Neural cell (in vitro differentiated cells): ENCODE results near the gene PNLIPRP3. TPM values are rescaled to one million over a fixed set of nuclear protein-coding genes. Genes with fewer than 3 reads are reported as not detected.

Source experiments
- H2AFZ ChIP-seq: fragments of 200-600, 300-800 bp; sonication (generic), shearing (Covaris generic); 2 replicates; pipeline ENCODE4 v1.6.0; 2014; ENCODE audit warnings: low read depth, mild to moderate bottlenecking, antibody characterized with exemption, low read length, moderate library complexity
- H3F3A ChIP-seq: fragments of 200-600 bp; shearing (Covaris generic); 2 replicates; pipeline ENCODE4 v1.6.1; 2016; ENCODE audit warnings: mild to moderate bottlenecking, moderate library complexity, mixed read lengths, antibody characterized with exemption, low read length; ENCODE audit not compliant: insufficient read depth, poor library complexity, severe bottlenecking
- H3K27ac ChIP-seq: fragments of 200-600, 300-800 bp; sonication (generic), shearing (Covaris generic); 2 replicates; pipeline ENCODE4 v1.5.1; 2014; ENCODE audit warnings: mild to moderate bottlenecking, low read length, moderate library complexity
- H3K27me3 ChIP-seq: fragments of 300-800, 200-600 bp; sonication (generic), shearing (Covaris generic); 2 replicates; pipeline ENCODE4 v1.6.0; 2014; ENCODE audit warnings: mild to moderate bottlenecking, low read depth, low read length, moderate library complexity; ENCODE audit not compliant: insufficient read depth
- H3K36me3 ChIP-seq: fragments of 300-800, 200-600 bp; sonication (generic), shearing (Covaris generic); 2 replicates; pipeline ENCODE4 v1.5.1; 2014; ENCODE audit warnings: mild to moderate bottlenecking, antibody characterized with exemption, low read length, moderate library complexity; ENCODE audit not compliant: insufficient read depth
- H3K4me2 ChIP-seq: fragments of 300-800, 200-600 bp; sonication (generic), shearing (Covaris generic); 2 replicates; pipeline ENCODE4 v1.6.0; 2014; ENCODE audit warnings: mild to moderate bottlenecking, low read length
- H3K4me3 ChIP-seq: fragments of 300-800, 200-600 bp; sonication (generic), shearing (Covaris generic); 2 replicates; pipeline ENCODE4 v1.5.1; 2014; ENCODE audit warnings: mild to moderate bottlenecking, low read length, moderate library complexity
- H3K79me2 ChIP-seq: fragments of 200-600 bp; shearing (Covaris generic); replicated peaks from 2 replicates; pipeline ENCODE4 v1.6.0; 2014; ENCODE audit warnings: mild to moderate bottlenecking, low read length, moderate library complexity; ENCODE audit not compliant: insufficient read depth
- H3K9ac ChIP-seq: fragments of 300-800, 200-600 bp; sonication (generic), shearing (Covaris generic); 2 replicates; pipeline ENCODE4 v1.6.1; 2016; ENCODE audit warnings: mild to moderate bottlenecking, low read length, mixed read lengths
- H3K9me2 ChIP-seq: fragments of 200-600 bp; shearing (Covaris generic); 2 replicates; pipeline ENCODE4 v1.6.1; 2016; ENCODE audit warnings: mild to moderate bottlenecking, low read length, mixed read lengths; ENCODE audit not compliant: insufficient read depth
- H3K9me3 ChIP-seq: fragments of 200-600, 300-800 bp; sonication (generic), shearing (Covaris generic); 2 replicates; pipeline ENCODE4 v1.6.1; 2016; ENCODE audit warnings: mild to moderate bottlenecking, mixed run types, low read length, moderate library complexity, mixed read lengths
- H4K20me1 ChIP-seq: fragments of 200-600 bp; shearing (Covaris generic); 2 replicates; pipeline ENCODE4 v1.6.1; 2016; ENCODE audit warnings: mild to moderate bottlenecking, mixed run types; ENCODE audit not compliant: insufficient read depth
- EP300 ChIP-seq: fragments of 450-650 bp; conservative IDR thresholded peaks from 2 replicates; pipeline ENCODE4 v1.6.1; 2014; ENCODE audit warnings: antibody characterized with exemption, mild to moderate bottlenecking, moderate library complexity; ENCODE audit not compliant: poor library complexity, severe bottlenecking
- EZH2 ChIP-seq: fragments of 200-600, 300-800 bp; shearing (Covaris generic), sonication (generic); IDR thresholded peaks from 2 replicates; pipeline ENCODE4 v1.6.1; 2014; ENCODE audit warnings: antibody characterized with exemption, low read length, borderline replicate concordance, mild to moderate bottlenecking; ENCODE audit not compliant: insufficient read depth, poor library complexity, severe bottlenecking
- MXI1 ChIP-seq: fragments of 450-650 bp; conservative IDR thresholded peaks from 2 replicates; pipeline ENCODE4 v1.6.1; 2014; ENCODE audit warnings: antibody characterized with exemption, mild to moderate bottlenecking; ENCODE audit not compliant: poor library complexity, severe bottlenecking
- POLR2AphosphoS5 ChIP-seq: IDR thresholded peaks from 2 replicates; pipeline ENCODE4 v1.6.1; 2012
- RAD21 ChIP-seq: fragments of 450-650 bp; conservative IDR thresholded peaks from 2 replicates; pipeline ENCODE4 v1.6.1; 2014; ENCODE audit warnings: antibody characterized with exemption, mild to moderate bottlenecking, moderate library complexity
- SMC3 ChIP-seq: fragments of 450-650 bp; conservative IDR thresholded peaks from 2 replicates; pipeline ENCODE4 v1.6.1; 2014; ENCODE audit warnings: antibody characterized with exemption, mild to moderate bottlenecking, moderate library complexity; ENCODE audit not compliant: poor library complexity
- TAF1 ChIP-seq: IDR thresholded peaks from 2 replicates; pipeline ENCODE4 v1.6.1; 2012; ENCODE audit warnings: low read depth
- polyA plus RNA-seq: library from polyadenylated mRNA; depleted of rRNA; stranded (reverse); fragments of >200 nt; gene quantifications from 2 replicates; pipeline ENCODE4 v1.2.3, GENCODE V29; 2014
- TF ChIP-seq, protein P1 (sequence below): fragments of 450-650 bp; IDR thresholded peaks from 2 replicates; pipeline ENCODE4 v1.5.1; 2014; ENCODE audit warnings: antibody characterized with exemption, mild to moderate bottlenecking, moderate library complexity; ENCODE audit not compliant: poor library complexity, severe bottlenecking
- TF ChIP-seq, protein P2 (sequence below): IDR thresholded peaks from 2 replicates; pipeline ENCODE4 v1.6.1; 2012; ENCODE audit warnings: borderline replicate concordance

The PNLIPRP3 gene
- polyA plus RNA-seq, 1 donor from 2014 or later = not detected

DNA sequence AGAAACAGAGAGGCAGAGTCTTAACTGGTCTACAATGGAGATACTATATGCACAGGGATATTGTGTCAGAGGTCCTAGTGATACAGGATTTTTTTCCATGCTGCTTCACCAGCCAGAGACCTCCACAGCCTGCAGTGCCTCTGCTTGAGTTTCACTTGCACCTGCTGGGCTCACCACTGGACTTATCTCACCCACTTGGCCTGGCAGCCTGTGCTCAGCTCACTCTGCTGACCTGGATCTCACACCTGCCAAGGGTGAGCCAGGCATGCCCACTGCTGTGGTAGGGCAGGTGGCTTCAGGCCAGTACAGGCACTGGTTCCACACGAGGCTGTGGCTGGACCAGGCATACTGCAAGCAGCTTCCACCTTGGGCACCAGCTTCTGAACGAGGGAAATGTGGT is 36.6 kb downstream of the PNLIPRP3 start:
- Histone ChIP-seq H2AFZ (no peak overlapping the region), H4K20me1 (no peaks in the 10 kb centered on the region), H3K4me3 (no peak overlapping the region), H3K27ac (no peak overlapping the region), H3K4me2 (no peak overlapping the region), H3F3A (no peaks in the 10 kb centered on the region), H3K9me2 (no peaks in the 10 kb centered on the region), H3K9ac (no peak overlapping the region), H3K27me3 (no peaks in the 10 kb centered on the region), H3K79me2 (no peaks in the 10 kb centered on the region), H3K9me3 (no peaks in the 10 kb centered on the region), H3K36me3 (no peaks in the 10 kb centered on the region)
- TF ChIP-seq, protein P1, sequence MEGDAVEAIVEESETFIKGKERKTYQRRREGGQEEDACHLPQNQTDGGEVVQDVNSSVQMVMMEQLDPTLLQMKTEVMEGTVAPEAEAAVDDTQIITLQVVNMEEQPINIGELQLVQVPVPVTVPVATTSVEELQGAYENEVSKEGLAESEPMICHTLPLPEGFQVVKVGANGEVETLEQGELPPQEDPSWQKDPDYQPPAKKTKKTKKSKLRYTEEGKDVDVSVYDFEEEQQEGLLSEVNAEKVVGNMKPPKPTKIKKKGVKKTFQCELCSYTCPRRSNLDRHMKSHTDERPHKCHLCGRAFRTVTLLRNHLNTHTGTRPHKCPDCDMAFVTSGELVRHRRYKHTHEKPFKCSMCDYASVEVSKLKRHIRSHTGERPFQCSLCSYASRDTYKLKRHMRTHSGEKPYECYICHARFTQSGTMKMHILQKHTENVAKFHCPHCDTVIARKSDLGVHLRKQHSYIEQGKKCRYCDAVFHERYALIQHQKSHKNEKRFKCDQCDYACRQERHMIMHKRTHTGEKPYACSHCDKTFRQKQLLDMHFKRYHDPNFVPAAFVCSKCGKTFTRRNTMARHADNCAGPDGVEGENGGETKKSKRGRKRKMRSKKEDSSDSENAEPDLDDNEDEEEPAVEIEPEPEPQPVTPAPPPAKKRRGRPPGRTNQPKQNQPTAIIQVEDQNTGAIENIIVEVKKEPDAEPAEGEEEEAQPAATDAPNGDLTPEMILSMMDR = no peak
- no peak for TF ChIP-seq SMC3
- TF ChIP-seq MXI1 = no peak
- TF ChIP-seq EP300 = no peak
- TF ChIP-seq, protein P2, sequence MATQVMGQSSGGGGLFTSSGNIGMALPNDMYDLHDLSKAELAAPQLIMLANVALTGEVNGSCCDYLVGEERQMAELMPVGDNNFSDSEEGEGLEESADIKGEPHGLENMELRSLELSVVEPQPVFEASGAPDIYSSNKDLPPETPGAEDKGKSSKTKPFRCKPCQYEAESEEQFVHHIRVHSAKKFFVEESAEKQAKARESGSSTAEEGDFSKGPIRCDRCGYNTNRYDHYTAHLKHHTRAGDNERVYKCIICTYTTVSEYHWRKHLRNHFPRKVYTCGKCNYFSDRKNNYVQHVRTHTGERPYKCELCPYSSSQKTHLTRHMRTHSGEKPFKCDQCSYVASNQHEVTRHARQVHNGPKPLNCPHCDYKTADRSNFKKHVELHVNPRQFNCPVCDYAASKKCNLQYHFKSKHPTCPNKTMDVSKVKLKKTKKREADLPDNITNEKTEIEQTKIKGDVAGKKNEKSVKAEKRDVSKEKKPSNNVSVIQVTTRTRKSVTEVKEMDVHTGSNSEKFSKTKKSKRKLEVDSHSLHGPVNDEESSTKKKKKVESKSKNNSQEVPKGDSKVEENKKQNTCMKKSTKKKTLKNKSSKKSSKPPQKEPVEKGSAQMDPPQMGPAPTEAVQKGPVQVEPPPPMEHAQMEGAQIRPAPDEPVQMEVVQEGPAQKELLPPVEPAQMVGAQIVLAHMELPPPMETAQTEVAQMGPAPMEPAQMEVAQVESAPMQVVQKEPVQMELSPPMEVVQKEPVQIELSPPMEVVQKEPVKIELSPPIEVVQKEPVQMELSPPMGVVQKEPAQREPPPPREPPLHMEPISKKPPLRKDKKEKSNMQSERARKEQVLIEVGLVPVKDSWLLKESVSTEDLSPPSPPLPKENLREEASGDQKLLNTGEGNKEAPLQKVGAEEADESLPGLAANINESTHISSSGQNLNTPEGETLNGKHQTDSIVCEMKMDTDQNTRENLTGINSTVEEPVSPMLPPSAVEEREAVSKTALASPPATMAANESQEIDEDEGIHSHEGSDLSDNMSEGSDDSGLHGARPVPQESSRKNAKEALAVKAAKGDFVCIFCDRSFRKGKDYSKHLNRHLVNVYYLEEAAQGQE = no peak
- no peak for TF ChIP-seq EZH2
- TF ChIP-seq RAD21 = no peak
- TF ChIP-seq TAF1 = no peak
- TF ChIP-seq POLR2AphosphoS5 = no peak

DNA sequence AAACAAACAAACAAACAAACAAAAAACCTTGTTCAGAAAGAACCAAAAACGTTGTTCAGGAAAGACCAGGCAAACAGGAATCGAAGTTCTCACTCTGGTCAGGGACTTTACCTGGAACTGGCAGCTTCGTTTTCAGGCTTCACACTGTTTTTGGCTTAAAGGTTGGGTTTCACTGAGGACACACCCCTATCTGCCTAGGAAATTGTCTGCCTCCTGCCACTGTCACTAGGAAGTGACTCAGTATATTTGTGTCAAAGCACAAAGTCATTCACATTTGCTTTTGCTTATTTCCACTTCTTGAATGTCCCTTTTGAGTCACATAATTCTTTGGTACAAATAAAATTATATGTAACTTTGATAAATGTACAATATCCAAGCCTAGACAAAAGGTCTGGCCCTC is 37.9 kb downstream of the PNLIPRP3 start:
- Histone ChIP-seq H3K9me2 (no peaks in the 10 kb centered on the region), H3K4me2 (no peak overlapping the region), H3K9ac (no peak overlapping the region), H3K79me2 (no peaks in the 10 kb centered on the region), H3K27ac (no peak overlapping the region), H3K36me3 (no peaks in the 10 kb centered on the region), H3K27me3 (no peaks in the 10 kb centered on the region), H3K9me3 (no peaks in the 10 kb centered on the region), H2AFZ (no peak overlapping the region), H4K20me1 (no peaks in the 10 kb centered on the region), H3K4me3 (no peak overlapping the region), H3F3A (no peaks in the 10 kb centered on the region)
- no peak for TF ChIP-seq EP300
- TF ChIP-seq MXI1 = no peak
- TF ChIP-seq EZH2 = no peak
- no peak for TF ChIP-seq POLR2AphosphoS5
- TF ChIP-seq, protein P2 = no peak
- TF ChIP-seq TAF1 = no peak
- TF ChIP-seq RAD21 = no peak
- TF ChIP-seq, protein P1 = no peak
- TF ChIP-seq SMC3 = no peak
